ENCODE data around the gene RELL1.

The RELL1 gene

DNA sequence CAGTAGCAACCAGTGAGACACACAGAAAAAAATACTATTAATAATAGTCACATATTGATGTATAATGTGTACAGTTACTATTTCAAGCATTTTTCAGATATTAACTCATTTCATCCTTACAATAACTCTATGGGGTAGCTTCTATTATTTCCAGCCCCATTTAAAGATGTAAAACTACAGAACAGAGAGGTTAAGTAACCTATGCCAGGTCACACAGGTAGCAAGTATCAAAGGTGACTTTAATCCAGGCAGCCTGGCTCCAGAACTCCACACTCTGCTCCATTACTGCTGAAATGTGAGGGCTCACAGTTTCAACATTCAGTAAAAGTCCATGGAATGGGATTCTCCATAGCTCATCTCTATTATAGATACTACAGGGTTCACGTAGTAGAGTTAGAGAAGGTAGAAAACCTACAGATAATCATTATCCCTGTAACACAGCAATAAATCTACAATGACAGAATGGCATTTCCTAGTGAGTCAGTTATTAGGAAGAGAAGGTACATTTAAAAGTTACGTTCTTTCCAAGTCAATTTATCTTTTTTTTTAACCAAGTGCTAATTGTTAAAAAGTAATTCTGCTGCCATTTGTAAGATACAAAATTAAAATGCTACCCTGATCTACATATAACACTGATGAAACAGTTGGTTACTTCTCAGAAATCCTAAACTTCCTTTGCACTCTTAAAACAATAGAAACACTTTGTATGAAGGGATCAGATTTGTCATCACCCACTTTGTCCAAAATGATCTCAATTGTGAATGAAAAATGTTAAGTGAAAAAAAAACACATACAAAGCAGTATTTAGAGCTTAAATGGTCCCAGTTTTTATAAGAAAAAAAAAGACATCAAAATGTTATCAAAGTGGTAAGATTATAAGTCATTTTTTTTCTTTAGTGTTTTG is 18.7 kb downstream of the RELL1 start:
- no peak overlapping the region for H3K4me3 ChIP-seq (ENCODE audit: low read depth, low read length)

DNA sequence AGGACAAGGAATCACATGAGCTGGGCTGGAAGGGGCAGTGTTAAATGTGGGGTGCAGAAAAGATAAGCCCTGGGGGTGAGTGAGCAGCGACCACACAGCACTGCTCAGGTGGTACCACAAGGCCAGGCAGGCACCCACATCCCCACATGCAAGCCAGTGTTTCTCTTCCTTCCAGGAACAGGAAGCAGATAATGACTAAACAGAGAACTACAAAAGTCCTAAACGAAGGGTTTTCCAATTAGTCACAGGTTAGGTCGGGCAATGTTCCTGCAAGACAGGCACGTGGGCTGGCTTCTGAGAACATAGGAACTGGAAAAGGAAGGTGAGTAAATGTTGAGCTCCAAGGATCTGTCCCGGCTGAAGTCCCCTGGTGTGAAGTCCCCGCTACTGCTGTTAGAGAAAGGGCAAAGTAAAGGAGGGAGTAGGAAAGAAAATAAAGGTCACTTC is 19.5 kb downstream of the RELL1 start:
- no peak overlapping the region for H3K4me3 ChIP-seq (ENCODE audit: low read depth, low read length)

DNA sequence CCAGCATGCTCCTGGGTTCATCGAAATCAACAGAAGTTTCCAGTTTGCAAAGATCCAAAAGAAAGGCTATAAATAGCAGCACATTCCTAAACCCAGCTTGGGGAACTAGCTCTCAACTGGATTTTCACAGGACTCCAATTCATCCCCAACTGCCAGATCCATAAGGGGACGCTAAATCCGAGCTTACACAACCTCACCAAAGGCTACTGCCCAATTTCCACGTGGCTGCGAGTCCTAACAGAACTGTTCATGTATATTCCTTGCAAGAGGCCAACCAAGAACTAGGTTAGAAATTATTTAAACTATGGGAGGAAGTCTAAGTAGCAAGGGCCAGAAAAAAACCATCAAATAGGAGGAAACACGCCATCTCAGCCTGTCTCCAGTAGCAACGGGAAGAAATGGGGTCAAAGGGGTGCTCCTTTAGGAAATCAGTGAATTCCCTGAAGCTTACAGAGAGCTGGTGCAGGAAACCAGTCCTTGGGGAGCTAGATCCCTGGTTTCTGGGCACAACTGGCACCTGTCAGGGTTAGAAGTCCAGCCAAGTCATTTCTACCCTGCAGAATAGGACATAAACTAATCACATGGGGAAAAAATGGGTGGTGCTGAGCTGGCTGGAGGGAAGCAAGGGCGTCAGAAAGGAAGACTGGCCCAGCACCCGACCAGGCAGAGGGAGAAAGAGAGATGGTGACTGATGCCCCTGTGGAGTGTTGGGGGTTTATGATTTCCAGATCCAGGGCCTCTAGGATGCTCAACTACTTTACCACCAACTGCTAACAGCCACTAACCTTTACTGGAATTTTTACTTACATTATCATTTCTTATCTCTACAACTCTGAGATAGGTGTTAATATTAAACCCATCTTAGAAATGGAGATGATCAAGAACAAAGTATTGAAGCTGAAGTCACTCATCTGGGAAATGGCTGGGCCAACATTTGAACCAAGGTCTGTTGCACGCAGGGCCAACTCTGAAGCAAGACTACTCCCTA is 20.5 kb downstream of the RELL1 start:
- H3K4me3 ChIP-seq (ENCODE audit: low read depth, low read length): no peak overlapping the region

DNA sequence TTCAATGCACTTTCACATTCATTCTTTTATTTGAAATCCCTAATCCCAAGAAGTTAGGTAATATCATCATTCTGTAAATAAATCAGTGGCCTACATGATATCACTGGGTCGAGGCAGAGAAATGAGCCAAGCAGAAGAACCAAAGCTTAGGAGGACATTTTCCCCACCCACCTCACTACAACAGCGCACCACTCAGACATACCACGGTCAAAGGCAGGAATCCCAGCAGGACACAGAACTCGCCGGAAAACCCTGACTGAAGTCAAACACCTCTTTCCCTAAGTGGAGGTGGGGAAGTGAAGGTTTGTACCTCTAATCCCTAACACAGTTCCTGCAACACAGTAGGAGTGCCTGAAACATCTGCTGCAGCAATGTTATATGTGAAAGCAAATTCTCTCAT is 21.5 kb downstream of the RELL1 start:
- no peak overlapping the region for H3K4me3 ChIP-seq (ENCODE audit: low read depth, low read length)

DNA sequence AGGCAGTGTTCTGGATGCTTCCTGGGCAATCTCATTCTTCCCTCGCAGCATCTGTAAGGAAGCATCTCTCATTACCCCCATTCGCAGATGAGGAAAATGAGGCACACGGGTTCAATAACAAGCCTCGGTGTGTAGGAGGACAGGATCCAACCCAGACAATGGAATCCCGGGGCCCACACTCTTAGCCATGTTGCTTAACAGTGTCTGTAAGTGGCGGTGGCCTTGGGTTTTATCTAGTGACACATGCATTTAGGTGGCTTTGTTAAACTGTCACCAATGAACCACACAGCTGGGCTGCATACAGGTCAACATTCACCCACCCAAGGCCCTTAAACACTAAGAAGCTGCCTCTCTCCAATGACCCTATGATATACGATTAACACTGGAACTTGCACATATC is 22.6 kb downstream of the RELL1 start:
- no peak overlapping the region for H3K4me3 ChIP-seq (ENCODE audit: low read depth, low read length)

DNA sequence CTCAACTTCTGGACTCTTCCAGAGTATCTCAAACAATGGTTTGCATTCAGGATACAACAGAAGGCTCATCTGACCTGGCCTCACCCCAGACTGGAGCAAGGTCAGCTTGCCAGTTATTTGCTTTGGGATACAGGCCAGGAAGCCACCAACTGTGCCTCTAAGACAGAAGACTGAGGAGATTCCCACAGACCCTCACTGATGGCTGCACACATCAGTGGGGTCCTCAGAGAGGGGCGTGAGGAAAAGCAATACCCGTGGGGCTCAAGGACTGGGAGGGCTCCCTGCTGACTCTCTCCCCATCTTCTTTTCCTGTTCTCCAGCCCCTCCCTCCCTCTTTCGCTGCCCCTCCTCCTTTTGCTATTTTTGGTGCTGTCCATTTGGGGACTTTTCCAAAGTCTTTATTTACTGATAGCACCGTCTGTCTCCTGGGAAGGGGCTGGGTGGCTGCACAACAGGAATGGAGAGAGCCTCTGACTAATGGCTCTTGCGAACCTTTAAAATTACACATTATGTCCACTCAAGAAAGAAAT is 23.2 kb downstream of the RELL1 start:
- no peak overlapping the region for H3K4me3 ChIP-seq (ENCODE audit: low read depth, low read length)

DNA sequence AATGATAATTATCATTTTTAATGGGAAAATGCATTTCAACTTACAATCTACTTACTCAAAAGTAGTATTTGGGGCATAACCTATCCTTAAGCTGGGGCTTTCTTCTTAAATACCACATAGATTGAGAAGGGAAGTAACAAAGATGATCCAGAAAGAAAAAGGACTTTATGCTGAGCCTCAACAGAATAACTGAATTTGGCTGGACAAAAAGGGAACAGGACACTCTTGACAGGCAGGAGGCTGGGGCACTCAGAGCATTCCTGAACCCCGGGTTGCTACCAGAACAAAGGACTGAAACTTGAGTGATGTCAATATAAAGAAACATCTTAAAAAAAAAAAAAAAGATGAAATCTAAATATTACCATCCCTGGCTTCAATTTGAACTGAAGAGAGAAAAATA is 23.9 kb downstream of the RELL1 start:
- no peak overlapping the region for H3K4me3 ChIP-seq (ENCODE audit: low read depth, low read length)

DNA sequence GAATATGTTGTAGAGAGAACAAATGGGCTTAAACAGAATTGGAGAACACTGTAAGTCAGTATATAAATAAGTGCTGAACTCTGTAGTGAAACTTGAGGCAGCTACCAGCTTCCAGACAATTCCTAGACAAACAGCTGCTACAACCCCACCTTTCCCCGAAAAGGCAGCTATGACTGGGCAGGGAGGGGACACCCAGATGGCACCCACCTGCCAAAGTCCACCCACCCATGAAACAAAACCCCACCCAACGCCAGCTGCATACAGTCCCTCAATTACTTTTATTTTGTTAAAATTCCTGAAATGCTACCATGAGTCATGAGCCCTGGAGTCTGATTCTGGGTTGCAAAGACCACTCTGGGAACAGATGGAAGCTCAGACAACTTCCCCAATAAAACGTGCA is 24.4 kb downstream of the RELL1 start:
- no peak overlapping the region for H3K4me3 ChIP-seq (ENCODE audit: low read depth, low read length)

DNA sequence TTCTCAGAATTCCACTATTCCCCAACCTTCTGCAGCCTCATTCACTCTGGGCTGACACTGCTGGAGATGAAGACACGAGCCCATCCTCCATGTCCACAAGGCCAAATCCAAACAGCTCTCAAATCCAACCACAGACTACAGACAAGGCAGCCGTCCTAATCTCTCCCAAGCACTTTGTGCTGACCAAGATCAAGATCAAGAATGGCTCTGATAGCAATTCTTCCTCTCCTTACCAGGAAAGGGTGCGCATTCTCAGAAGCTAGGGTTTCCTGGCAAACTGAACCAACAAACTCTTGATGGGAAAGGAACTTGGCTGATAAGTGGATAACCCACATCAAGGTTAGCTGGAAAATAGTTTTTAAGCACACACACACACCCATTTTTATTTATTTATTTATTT is 26.5 kb downstream of the RELL1 start:
- no peak overlapping the region for H3K4me3 ChIP-seq (ENCODE audit: low read depth, low read length)

DNA sequence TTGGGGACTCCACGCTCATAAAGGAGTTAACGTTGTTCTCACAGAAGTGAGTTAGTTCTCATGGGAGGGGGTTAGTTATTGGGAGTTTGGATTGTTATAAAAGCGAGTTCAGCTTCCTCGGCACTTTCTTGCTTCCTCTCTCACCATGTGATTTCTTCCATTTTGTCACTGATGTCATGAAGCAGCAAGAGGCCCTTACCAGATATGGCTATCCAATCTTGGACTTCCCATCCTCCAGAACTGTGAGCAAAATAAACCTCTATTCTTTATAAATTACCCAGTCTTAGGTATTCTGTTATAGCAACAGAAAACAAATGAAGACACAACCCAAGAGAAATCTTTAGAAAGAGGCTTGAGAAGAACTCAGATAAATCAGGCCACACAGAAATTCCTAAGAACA is 29.5 kb downstream of the RELL1 start:
- H3K4me3 ChIP-seq (ENCODE audit: low read depth, low read length): no peak overlapping the region

DNA sequence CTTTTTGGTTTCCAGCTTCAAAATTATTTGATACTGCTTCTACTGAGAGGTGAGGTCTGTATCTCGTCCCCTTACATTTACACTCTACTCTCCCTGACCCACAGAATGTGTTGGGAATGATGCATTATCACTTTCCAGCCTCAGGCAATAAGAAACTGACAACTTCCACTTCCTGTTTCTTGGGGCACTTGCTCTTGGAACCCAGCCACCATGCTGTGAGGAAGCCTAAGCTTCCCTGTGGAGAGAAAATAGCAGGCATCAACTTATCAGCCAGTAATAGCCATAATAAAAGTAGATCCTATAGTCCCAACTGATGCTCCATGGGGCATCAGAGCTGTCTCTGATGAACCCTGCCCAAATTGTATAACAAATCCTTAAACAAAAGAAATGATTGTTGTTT is 32.6 kb downstream of the RELL1 start:
- no peak overlapping the region for H3K4me3 ChIP-seq (ENCODE audit: low read depth, low read length)

DNA sequence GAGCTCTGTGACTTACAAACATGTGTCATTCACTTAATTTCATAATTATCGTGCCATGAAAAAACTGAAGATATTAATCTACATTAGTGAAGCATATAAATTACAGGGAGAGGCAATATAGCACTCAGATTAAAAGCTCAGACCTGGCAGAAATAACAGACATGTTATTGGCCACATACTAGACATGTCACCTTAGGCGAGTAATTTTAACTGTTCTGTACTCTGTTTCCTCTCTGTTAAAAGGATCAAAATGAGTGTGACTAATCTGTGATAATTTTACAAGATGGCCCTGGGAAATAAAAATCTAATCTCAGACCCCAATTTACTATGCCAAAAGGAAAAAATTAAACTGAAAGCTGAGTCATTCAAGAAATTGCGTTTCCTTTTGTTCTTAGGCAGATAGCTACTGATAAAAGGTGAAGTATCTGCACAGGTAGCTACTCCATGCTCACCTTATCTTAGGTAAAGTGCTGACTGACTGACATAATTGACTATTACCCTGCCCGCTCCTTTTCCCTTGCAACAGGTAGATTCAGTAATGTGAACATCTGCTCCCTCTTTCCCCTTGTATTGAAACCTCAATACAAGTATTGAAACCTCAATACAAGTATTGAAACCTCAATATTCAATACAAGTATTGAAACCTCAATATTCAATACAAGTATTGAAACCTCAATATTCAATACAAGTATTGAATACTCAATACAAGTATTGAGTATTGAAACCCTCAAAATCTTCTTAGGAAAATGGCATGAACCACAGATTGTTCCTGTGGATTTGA is 33.2 kb downstream of the RELL1 start:
- no peak overlapping the region for H3K4me3 ChIP-seq (ENCODE audit: low read depth, low read length)

DNA sequence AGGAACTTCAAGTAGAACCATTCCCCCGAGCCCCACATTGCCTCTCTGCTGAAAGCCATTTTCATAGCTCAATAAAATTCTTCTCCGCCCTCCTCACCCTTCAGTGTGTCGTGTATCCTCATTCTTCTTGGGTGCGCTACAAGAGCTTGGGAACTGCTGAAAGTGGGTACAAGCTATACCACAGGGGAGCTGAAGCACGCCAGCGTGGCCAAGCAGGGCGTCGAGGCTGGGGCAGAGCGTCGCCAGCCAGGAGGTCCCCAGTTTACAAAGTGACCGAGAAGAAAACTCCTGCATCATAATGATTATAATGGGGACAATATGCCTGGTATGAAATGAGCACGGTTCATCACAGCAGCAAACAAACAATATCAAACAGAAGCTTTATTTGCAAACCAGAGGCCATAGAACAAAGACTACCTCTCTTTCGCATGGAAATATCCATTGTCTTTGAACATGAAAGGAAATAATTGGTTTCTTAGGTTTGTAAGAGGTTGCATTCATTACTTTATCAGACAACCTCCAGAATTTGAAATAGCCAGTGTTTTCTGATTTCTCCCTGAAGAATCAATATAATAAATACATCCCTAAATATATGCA is 34.3 kb downstream of the RELL1 start:
- H3K4me3 ChIP-seq (ENCODE audit: low read depth, low read length): no peak overlapping the region

DNA sequence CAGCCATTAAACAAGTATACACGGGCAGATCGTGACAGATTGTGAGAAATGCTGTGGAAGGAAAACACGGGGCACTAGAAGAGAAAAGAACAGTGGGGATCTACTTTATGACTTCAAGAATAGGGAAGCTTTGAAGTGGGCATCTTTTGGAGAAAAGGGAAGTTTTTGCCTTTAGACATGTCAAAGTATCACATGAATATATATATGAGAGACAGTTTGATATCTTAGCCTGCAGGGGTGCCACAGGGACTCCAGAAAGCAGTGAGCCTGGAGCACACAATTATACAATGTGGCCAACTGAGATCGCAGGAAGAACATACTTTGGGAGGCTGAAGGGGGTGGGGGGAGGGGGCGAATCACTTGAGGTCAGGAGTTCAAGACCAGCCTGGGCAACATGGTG is 35.7 kb downstream of the RELL1 start:
- H3K4me3 ChIP-seq (ENCODE audit: low read depth, low read length): no peak overlapping the region

DNA sequence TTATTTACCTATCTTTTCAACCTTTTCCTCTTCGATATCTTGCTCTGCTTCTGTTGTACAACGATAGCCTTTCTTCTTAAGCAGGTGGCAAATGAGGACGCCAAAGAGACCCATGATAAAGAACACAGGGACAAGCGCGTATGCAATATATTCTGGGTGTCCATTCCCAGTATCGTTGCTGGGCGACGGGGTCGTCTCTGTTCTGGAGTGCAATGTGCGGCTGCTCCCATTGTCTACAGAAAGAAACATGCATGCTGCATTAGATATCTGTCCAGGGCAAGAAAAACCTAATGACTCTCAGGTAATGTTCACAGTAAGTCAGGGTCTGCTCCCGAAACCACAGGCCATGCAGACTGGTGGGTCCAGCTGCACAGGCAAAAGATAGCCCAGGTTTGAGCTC is 36.9 kb downstream of the RELL1 start:
- H3K4me3 ChIP-seq (ENCODE audit: low read depth, low read length): no peak overlapping the region

DNA sequence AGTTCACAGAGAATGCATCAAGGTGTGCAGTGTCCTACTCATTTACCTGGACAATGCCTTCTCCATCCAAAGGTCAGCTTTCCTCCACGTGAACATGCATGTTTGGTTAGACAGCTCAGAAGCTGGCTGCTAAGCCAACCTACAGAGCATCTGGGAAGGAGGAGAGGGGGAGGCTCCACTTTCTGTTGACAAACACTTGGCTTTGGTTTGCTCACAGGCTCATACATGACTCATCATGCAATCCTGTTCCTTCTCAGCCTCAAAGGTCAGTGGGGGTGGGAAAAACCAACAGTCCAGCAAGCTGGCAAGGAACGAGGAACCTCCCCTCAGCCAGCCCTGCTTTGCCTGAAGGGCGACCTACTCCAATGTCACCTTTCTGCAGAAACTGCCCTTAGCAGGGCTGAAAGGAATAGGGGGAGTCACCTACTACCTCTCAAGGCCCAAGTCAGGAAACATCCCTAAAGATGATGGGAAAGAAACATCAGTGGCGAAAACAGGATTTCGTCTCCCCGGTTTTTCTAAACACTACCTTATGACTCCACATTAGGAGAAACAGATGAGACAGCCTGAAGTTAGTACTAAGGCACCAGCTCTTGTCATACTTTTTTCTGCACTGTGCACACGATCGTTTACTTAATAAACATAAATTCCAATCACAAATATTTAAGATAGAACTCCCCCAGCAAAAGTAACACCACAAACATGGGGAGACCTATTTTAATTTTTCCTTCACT is 37.9 kb downstream of the RELL1 start:
- no peak overlapping the region for H3K4me3 ChIP-seq (ENCODE audit: low read depth, low read length)

DNA sequence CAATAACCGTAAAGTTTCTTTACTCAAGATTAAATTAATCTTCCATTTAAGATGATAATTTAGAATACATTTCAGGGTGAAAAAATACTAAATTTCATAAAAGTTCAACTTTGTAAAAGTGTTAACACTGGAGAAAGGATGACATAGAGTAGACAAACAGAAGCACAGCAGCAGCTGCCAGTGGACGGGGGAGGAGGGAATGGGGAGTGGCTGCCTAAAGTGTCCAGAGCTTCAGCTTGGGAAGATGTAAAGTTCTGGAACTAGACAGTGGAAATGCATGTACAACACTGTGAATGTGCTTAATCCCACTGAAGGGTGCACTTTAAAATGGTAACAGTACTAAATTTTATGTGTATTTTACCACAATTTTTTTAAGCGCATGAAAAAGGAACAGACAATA is 39.9 kb downstream of the RELL1 start:
- no peak overlapping the region for H3K4me3 ChIP-seq (ENCODE audit: low read depth, low read length)

DNA sequence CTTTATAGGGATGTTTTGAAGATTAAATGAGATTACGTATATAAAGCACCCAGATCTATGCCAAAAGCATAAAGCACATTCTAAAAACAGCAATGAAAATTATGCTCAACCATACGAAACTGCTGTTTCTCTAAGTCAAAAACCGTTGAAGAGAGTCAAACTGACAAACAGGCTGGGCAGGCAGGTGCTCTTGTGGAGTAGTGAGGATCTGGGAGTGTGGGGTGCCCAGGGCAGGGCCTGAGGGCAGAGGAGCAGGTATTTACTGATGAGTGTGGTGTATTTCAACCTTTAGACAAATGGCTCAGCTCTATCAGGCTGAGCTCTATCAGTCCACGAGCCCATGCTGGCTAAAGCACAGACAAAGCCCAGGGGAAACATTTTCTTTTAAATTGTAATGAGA is 40.4 kb downstream of the RELL1 start:
- no peak overlapping the region for H3K4me3 ChIP-seq (ENCODE audit: low read depth, low read length)

DNA sequence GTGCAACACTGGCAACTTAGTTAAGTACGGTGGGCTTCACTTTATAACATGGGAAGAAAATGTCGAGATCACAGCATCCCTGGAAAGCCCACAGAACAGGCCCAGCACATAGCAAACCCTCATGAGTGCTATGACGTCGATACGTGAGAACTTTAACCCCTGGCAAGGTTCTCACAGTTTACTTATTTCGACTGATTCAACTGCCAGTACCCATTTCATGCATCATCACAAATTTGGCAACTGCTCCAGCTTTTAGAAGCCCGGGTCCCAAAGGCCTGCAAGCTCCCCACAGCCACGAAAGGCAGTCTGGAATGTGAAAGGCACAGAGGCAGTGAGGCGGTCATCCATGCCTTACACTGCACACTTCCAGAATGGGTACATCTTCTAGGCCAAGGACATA is 41.2 kb downstream of the RELL1 start:
- no peak overlapping the region for H3K4me3 ChIP-seq (ENCODE audit: low read depth, low read length)

All from iPS-11a (cell line).